K562 (cell line): ENCODE measurements around the gene LETM1.

Source experiments
- CTCF ChIP-seq, 3 experiments: IDR thresholded peaks in 2 of 3; conservative IDR thresholded peaks in 1 of 3; 2 replicates each; pipeline ENCODE4 v1.5.1; 2011 to 2012; ENCODE audit warnings: low read length in 3 of 3, mild to moderate bottlenecking in 3 of 3, control low read depth in 2 of 3, improper control_type of control experiment in 1 of 3, inconsistent platforms in 1 of 3, low read depth in 1 of 3, mixed read lengths in 1 of 3, moderate library complexity in 1 of 3; ENCODE audit not compliant: insufficient read depth in 2 of 3
- DACH1 ChIP-seq: fragments of 450-650 bp; IDR thresholded peaks from 2 replicates; pipeline ENCODE4 v1.6.1; 2018; ENCODE audit not compliant: partially characterized antibody
- E2F1 ChIP-seq: sonication (generic); formaldehyde crosslinking; IDR thresholded peaks from 2 replicates; pipeline ENCODE4 v1.8.1; 2023; ENCODE audit warnings: mild to moderate bottlenecking, missing genetic modification reagents, moderate library complexity
- ELK3 ChIP-seq: fragments of 450-650 bp; formaldehyde crosslinking; IDR thresholded peaks from 2 replicates; pipeline ENCODE4 v1.4.0; 2020; ENCODE audit warnings: mild to moderate bottlenecking
- ESRRA ChIP-seq: fragments of 450-650 bp; IDR thresholded peaks from 2 replicates; pipeline ENCODE4 v1.6.1; 2014; ENCODE audit warnings: low read depth, mild to moderate bottlenecking, moderate library complexity, borderline replicate concordance
- FOS ChIP-seq: IDR thresholded peaks from 3 replicates; pipeline ENCODE4 v1.6.1; 2011; ENCODE audit not compliant: insufficient read length; ENCODE audit errors: extremely low read depth
- GABPB1 ChIP-seq: sonication (generic); formaldehyde crosslinking; IDR thresholded peaks from 2 replicates; pipeline ENCODE4 v1.8.0; 2022; ENCODE audit warnings: mild to moderate bottlenecking, missing genetic modification reagents
- IRF1 ChIP-seq: sonication (generic); formaldehyde crosslinking; IDR thresholded peaks from 2 replicates; pipeline ENCODE4 v1.8.0; 2022; ENCODE audit warnings: missing genetic modification reagents, mild to moderate bottlenecking, borderline replicate concordance
- ZBTB43 ChIP-seq: sonication (generic); formaldehyde crosslinking; IDR thresholded peaks from 2 replicates; pipeline ENCODE4 v1.8.0; 2023; ENCODE audit warnings: mild to moderate bottlenecking, missing genetic modification reagents

- TF ChIP-seq ZBTB43 (CRISPR knock-in tag) (no peak), IRF1 (CRISPR knock-in tag) (no peak), GABPB1 (no peak), E2F1 (CRISPR knock-in tag) (no peak), ELK3 (CRISPR knock-in tag) (no peak), ESRRA (no peak), DACH1 (no peak), CTCF (IDR thresholded peaks at IDR 0.05 in 2 of 3, conservative IDR thresholded peaks at IDR 0.05 in 1 of 3; ENCODE audit: insufficient read depth in 2 of 3, low read depth in 1 of 3, low read length in 3 of 3) (no peak), FOS (no peak)
These were observed 56.3 kb downstream of the LETM1 start for GRCh38 chr4:1799387-1800375.
